ENCODE data around the gene MATCAP1.
A peak's percentile ranks its signal among the peaks of the same experiment; 100 is the strongest.

The MATCAP1 gene

DNA sequence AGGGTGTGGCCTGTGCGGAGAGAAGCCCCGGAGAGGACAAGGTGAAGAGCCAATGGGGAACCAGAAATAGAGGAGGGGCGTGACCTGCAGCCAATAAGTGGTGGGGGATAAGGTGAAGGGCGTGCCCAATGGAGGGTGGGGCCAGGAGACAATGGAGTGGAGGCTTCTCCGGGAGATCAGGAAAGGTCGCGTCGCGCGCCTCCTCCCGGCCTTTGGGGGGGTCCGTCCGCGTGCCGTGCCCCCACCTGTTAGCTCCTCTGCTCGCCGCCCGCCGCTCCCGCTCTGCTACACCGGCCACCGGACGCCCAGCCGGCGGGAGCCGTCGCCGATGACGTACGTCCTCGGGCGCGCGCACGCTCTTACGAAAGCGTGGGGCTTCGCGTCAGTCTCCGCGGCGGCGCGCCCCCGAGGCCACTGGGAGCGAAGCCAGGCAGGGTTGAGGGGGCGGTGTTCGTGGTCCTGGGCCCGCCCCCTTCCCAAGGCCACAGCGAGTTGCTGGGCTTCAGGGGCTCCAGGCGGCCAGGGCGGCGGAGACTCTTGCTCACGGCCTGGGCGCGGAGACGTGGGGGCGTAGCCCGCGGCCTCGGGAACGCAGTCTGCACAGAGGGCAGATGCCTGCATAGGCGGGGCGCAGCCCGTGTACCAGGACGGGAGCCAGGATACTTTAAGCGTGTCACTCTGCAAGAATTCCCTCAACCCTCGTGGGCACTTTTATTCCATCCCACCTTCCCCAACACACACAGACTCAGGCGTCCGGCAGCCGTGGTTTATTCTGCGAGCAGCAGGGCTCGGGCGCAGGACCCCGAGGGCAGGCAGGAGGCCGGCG lies at the start of gene MATCAP1:
MATCAP1 (minus strand) TSS at position 337 of the 826 bp plus-strand sequence. CDS start 3,353 bp downstream, outside the sequence.
- DNase-seq (ENCODE audit: low read depth in 2 of 2, low spot score in 1 of 2), result peak; percentile 74 to 83

DNA sequence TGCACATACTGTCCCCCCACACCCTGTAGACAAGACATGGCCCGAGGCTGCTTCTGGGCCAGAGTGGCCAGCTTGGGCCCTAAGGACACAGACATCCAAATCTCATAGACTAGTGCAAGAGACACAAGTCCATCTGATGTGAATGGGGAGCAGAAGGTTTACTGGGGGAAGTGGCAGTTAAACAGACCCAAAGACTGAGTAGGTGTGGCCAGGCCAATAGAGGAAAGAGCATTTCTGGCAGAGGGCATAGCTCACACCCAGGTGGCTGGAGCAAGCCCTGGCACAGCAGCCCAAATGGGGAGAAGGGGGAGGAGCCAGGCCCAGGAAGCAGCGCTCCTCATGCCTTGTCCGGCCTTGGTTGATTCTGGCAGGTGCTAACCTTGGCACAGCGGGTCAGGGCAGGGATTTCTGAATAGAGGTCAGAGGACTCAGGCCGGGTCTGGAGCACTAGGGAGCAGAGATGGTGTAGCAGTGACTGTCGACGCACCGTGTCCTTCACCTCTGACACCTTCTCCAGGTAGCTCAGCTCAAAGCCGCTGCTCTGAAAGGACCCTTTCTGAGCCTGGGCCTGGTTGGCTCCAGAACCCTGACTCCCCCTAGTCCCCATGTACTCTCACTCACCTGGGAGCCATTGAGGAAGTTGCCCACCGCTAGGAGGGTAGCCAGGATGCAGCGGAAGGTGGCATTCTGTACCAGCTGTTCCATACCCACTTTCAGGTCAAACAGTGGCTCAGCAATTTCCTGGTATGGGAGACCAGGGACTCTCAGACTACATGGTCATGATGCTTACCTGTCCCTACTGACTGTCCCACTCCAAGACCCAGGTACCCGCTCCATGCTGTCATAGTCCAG lies 47.3 kb upstream of the MATCAP1 start:
- DNase-seq (ENCODE audit: low read depth in 2 of 2, low spot score in 1 of 2), result no peak

DNA sequence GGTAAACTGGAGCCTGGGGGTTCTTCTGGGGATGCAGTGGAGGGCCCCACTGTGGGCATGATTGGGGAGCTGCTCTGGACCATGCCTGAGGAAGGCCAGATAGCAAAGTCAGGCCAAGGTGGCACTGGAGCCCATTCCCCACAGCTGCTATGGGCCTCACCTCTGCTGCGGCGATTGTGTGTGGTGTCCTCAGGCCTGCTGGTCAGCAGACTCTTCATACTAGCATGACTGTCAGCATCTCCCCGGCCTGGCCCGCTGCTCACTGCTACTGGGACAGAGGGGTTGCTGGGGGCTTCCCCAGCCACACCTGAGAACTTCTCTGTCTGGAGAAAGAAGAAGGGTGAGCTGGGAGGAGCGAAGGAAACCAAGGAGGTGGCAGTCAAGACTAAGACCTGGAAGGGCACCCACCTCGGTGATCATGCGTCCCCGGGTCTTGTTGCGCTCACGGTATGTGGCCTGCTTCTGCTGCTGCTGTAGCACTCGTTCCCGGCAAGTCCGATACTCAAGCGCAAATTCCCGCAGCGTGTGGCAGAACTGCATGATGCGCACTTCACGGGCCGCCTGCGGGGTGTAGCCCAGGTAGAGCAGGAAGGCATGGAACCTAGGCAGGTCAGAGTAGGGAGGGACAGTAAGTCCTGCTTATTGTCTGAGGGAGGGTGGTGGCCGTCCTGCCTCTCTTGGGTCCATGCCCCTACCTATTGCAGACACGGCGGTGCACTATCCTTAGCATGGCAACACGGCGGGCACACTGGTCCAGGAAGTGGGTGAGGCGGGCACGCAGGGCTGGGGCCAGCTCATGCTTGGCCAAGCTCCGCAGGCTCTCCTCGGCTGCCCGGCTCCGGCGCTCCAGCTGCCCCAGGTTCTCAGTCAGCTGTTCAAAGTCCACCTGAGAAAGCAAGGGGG lies 46.4 kb upstream of the MATCAP1 start:
- DNase-seq (ENCODE audit: low read depth in 2 of 2, low spot score in 1 of 2), result no peak

DNA sequence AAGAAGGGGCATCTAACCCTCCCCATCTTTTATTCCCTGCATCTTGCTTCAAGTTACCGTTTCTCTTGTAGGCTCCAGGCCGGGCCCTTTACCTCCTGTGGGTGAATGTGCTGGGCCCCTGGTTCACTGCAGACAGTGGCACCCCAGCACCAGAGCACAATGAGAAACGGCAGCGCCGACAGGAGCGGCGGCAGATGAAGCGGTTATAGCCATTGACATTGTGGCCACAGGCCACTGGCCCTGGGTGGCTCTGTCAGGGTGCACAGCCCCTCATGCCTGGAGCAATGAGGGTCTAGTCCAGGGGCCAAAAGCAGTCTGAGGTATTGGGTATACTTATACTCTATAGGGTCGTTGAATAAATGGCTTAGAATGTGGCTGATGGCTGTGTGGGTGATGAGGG lies 45.1 kb upstream of the MATCAP1 start:
- DNase-seq (ENCODE audit: low read depth in 2 of 2, low spot score in 1 of 2), result no peak

DNA sequence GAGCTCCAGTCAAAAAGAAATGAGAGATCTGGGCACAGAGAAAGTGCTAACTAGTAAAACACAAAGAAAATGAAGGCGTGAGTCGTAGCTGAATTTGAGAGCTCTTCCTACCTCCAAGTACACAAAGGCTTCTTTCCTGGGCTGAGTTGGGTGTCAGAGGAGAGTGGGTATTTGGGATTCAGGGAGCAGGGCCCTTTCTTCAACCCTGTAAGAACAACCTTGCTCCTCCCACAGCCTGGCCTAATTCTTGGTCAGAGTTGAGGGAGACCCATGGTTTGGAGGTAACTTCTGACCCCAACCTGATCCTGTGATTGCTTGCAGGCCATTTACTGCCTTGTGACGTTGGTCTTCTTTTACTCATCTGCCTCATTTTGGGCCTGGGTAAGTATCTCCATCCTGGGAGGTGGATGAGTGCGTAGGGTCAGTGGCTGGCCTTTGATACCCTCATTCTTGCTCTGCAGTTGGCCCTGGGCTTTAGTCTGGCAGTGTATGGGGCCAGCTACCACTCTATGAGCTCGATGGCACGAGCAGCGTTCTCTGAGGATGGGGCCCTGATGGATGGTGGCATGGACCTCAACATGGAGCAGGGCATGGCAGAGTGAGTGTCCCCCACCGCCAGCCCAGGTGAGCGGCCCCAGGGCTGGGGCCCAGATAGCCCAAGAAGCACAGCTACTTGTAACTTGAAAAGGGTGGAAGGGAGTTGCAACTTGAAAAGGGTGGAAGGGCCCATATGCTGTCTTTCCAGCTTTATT lies 44.4 kb upstream of the MATCAP1 start:
- no peak for DNase-seq (ENCODE audit: low read depth in 2 of 2, low spot score in 1 of 2)

DNA sequence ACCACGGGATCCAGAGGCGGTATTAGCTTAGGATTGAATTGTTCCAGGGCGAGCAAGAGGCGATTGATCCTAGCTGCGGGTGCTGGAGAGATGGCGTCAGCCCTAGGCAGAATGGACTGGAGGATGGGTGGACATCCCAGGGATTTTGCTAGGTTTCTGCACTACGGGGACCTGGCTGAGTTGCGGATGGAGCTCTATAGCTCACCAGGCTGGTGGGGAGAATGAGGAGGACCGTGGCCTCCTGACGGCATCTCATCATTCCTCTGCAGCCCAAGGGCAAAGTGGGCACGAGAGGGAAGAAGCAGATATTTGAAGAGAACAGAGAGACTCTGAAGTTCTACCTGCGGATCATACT lies 43.8 kb upstream of the MATCAP1 start:
- no peak for DNase-seq (ENCODE audit: low read depth in 2 of 2, low spot score in 1 of 2)

DNA sequence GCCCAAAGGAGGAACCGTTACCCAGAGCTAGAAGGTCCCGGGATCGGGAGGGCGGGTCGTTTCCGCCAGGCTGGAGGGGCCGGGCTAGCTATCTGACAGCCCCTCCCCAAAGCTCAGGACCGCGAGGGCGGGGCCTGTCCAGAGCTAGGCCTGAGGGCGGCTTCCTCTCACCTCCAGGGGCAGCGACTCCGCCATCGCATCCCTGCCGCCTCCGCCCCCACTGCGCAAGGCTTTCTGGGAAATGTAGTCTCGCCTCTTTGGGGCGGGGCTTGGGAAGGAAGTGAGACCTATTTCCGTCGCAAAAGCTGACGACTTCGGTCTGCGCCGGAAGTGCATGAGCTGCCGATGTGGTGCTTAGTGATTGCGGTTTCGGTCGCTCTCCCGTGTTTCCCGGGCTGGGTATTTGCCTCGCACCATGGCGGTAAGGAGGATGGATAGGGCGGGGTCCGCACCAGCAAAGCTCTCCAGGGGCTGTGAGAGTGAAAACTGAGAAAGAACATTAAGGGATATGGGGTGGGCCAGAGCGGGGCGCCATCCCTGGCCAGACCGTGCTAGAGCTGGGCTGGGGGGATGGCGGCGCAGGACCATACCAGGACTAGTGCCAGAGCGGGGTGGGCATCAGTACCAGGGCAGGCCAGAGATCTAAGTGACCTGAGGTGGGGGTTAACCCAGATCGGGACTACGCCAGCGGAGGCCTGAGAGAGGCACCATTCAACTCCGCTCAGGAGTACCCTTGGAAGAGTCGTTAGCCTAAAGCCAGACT lies 43.2 kb upstream of the MATCAP1 start, which contains the start of gene TMEM208:
TMEM208 (plus strand) TSS at position 327 of the 763 bp plus-strand sequence; CDS start at position 416, 89 bp downstream.
- DNase-seq (ENCODE audit: low read depth in 2 of 2, low spot score in 1 of 2), result peak; percentile 94 to 97

DNA sequence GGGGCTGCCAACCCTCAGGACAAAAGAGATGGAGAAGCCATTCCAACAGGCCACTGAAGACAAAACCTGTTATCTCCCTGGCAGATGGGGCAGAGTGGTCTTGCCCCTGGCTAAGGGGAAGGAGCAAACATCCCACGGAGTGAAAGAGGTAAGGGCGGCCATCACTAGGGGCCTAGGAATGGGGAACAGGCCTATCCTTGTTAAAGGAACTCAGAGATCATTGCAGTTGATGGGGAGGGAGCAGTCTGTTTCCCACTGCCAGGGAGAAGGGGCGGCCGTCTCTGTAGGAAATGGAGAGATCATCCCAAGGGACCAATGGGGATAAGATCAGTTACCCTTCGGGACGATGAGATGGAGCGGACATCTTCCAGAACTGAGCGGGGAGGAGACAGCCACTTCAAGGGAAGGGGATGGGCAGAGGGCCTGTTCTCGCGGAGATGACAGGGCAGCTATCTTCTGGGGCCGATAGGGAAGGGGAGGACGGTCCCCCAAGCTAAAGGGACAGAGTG lies 42.6 kb upstream of the MATCAP1 start:
- DNase-seq (ENCODE audit: low read depth in 2 of 2, low spot score in 1 of 2), result no peak

DNA sequence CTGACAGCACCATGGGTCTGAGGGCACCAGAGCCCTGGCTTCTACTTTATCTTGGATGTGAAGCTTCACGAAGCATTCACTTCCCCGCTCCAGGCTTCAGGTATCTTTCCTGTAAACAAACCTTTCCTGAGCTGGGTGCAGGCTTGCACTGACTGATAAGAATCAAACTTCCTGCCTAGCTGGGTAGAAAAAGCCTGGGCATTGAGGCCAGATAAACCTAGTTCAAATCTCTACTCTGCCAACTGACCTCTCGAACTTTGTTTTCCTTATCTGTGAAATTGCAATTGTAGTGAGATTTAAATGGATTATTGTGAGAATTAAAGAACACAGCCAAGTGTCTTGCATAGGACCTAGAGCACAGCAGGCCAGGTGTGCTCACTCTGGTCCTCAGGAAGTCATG lies 40.2 kb upstream of the MATCAP1 start:
- no peak for DNase-seq (ENCODE audit: low read depth in 2 of 2, low spot score in 1 of 2)

DNA sequence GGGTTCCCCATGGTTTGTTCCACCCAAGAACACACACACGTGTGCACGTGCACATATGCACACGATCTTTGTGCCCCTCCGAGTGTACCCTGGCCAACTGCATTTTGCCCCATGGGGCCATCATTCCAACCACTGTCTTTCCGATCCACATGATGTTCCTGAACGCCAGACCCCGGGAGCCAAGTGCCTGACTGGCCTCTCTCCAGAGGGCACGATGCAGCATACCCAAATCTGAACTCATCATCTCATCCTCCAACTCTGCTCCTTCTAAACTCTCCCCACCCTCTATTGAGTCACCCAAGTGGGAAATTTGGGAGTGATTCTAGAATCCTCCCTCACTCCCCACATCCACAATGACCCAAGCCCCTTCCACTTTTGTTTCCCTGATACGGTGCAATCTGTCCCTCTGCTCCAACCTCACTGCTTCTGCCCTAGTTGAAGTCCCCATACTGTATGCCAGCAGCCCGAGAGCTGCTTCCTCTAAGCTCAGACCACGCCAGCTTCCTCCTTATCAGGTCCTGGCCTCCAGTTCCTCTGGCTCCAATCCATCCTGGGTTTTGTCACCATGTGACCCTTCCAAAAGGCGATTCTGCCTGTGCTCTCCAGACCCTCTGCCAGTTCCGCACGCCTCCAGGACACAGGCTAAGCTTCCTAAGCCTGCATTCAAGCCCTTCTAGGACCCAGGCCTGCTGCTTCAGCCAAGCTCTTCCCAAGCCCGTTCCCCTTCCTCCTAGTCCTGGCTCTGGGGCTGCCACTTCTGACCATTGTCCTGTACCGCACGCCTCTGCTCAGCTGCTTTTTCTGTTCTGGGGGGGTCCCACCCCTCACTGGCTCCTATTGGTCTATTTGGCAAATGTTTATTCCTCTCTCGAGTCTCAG lies 33.1 kb upstream of the MATCAP1 start:
- DNase-seq (ENCODE audit: low read depth in 2 of 2, low spot score in 1 of 2), result no peak

DNA sequence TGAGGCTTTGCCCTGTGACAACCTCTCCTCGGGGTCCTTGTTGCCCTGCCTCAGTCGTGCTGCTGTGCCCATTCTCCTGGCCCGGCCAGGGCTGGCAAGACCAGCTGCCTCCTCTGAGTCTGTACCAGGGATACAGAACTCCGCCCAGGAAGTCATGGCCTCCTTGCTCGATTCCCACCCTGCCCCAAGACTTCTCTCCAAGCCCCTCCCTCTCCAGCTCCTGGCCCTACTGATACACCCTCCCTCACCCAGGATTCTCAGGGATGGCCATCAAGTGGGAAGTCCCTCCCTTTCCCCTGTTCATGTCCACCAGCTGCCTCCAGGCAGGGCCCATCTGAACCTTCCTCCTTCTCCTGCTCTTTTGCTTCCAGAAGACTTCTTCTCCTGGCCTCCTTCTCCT lies 31.9 kb upstream of the MATCAP1 start:
- no peak for DNase-seq (ENCODE audit: low read depth in 2 of 2, low spot score in 1 of 2)

DNA sequence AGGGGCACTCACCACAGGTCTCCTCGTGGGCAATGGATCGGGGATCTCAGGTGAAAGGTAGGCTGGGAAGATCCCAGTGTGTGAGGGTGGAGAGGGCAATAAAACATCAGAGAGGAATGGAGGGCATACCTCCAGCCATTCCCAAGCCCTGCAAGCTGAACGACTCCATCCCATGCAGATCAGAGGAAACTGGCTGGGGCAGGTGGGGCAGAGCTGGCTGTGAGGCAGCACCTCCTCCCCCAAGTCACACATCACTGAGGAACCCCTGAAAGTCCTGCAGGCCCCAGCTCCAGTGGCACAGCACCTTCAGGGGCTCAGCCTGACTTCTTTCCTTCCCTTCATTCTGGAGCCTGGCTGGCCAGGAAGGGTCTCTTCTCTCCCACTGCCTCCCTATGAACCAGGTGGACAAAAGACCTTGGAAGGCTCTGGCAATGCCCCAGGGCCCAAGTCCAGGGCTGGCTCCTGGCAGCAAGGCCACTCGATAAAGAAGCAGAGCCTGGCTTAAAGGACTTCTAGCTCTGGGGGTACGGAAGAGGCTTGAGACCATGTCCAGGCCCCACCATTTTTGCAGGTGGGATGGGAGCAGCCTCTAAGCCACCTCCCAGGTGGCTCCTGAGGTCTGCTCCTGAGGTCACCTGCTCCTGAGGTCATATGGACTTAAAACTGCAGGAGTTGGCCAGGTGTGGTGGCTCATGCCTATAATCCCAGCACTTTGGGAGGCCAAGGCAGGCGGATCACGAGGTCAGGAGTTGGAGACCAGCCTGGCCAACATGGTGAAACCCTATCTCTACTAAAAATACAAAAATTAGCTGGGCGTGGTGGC lies 29.6 kb upstream of the MATCAP1 start:
- DNase-seq (ENCODE audit: low read depth in 2 of 2, low spot score in 1 of 2), result no peak

DNA sequence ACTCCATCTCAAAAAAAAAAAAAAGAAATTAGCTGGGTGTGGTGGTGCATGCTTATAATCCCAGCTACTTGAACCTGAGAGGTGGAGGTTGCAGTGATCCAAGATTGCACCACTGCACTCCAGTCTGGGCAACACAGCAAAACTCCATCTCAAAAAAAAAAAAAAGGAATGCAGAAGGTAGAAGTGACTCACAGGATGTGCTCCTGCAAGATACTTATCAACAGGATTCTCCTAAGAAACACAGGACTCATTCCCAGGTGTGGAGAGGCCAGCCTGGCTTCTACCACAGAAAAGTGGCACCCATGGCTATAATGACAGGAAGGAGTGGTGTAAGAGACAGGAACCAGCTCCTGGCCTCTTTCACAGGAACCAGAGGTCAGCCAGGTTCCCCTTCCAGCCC lies 29.0 kb upstream of the MATCAP1 start:
- no peak for DNase-seq (ENCODE audit: low read depth in 2 of 2, low spot score in 1 of 2)

DNA sequence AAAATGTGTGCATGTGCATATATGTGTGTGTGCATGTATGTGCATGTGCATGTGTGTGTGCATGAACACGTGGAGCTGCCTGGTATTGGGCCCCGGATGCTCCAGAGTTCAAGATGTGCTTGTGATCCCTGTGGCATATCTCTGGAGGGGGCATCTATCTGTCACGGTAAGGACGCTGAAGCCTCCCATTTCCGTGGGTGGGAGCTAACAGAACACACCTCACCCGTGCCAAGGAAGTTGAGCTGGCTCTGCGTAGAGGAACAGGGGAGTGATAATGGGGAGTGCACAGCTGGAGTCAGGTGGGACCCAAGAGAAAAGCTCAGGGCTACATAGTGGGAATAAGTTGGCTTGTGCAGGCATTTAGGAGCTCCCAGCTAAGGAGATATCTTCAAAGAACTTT lies 27.9 kb upstream of the MATCAP1 start:
- no peak for DNase-seq (ENCODE audit: low read depth in 2 of 2, low spot score in 1 of 2)

DNA sequence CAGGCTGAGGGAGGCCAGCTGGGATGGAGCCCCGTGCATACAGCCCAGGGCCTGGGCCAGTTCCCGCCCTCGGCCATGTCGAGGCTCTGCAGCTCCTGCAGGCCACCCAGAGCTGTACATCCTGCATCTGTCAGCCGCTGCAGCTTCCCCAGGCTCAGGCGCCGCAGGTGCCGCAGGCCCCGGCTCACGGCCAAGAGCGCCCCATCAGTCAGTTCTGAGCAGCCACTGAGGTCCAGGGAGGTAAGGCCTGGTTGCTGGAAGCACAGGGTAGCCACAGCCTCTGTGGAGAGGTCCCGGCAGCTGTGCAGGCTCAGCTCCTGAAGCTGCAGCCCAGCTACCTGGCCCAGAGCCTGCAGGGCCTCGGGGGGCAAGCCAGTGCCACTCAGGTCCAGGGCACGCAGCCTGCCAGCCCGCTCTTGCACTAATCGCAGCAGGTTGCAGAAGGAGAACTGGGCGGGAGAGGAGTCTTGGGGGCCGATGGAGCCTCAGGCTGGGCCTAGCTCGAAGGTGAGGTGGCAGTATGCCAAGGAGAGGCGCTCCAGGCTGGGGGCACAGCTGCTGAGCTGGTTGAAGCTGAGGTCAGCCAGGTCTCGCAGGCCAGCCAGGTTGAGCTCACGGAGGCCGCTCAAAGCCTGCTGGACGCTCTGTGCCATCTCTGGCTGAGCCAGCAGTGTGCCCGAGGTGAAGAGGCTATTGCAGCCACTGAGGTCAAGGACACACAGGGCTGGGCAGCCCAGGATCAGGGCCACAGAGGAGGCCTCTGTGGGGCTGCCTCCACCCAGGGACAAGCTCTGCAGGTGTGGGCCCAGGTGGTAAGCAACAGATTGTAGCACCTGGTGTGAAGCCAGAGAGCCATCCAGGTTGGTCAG lies 26.5 kb upstream of the MATCAP1 start:
- DNase-seq (ENCODE audit: low read depth in 2 of 2, low spot score in 1 of 2), result no peak

DNA sequence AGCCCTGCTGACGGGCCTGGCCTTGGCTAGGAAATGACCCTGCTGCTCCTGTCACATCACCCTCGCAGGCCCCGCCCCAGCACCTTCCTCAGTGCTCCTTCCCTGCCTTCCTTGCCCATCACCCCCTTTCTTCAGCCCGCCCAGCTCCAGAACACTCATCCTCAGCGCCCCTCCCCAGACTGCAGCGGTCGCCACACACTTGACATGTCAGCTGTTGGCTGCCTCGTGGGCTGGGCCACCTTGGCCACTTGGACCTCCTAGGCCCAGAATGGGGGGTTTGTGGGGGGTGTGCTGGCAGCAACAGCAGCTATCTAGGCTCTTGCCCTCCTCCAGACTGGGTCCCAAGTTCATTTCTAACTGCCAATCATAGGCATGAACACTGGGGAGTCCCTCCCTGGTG lies 25.8 kb upstream of the MATCAP1 start:
- no peak for DNase-seq (ENCODE audit: low read depth in 2 of 2, low spot score in 1 of 2)
